Hippocampal formation (tissue), 2 donors: ENCODE measurements around the gene MAP1S.
A peak's percentile ranks its signal among the peaks of the same experiment; 100 is the strongest.
"Not testable (repeated sequence)": the region's sequence is repeated elsewhere in the genome, so short reads cannot be mapped to it uniquely, and the experiment has no call there.

ENCODE experiments used
- DNase-seq, 2 donors: peaks; one replicate each; lab custom pipeline; 2025; lab: John Stamatoyannopoulos, UW

The MAP1S gene

DNA sequence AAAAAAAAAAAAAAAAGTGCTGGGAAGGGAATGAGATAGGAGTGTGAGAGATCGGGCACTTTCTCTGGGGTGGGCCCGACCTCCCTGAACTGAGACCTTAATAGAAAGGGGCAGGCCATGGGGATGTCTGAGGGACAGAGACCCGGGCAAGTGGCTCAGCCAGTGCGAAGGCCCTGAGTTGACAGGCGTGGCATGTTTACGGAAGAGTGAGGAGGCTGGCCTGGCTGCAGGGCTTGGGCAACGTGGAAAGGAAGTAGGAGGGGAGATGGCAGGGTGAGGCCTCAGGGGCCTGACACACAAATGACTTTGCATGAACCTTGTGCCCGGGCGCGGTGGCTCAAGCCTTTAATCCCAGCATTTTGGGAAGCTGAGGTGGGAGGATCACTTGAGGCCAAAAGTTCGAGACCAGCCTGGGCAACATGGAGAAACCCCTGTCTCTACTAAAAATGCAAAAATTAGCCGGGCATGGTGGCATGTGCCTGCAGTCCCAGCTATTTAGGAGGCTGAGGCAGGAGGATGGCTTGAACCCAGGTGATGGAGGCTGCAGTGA, 45.9 kb downstream of the MAP1S start:
- peak; percentile 15 to 32 for DNase-seq

DNA sequence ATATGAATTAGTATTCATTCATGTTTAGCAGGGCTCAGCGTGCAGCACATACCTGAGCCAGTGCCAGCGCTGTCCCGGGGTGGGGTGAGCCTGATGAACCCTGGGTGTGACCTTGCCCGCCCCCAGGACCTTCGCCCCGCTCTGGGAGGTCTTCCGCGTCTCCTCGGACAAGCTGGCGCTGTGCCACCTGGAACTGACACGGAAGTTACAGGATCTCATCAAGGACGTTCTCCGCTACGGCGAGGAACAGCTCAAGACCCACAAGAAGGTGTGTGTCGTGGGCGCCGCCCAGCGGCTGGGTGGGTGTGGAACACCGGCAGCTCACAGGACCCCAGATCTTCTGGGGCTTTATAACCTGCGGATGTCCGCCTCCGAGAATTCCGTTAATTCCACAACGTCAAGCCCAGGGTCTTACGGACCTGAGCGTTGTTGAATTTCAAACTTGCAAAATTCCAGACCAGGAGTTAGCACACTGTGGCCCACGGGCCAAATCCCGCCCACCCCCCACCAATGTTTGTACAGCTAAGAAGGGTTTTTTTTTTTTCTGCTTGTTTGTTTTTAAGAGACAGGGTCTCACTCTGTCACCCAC, 47.4 kb downstream of the MAP1S start:
- peak; percentile 10 to 63 for DNase-seq

GRCh38 chr19:17767559-17767958, 48.3 kb downstream of the MAP1S start:
- DNase-seq: no peak

DNA sequence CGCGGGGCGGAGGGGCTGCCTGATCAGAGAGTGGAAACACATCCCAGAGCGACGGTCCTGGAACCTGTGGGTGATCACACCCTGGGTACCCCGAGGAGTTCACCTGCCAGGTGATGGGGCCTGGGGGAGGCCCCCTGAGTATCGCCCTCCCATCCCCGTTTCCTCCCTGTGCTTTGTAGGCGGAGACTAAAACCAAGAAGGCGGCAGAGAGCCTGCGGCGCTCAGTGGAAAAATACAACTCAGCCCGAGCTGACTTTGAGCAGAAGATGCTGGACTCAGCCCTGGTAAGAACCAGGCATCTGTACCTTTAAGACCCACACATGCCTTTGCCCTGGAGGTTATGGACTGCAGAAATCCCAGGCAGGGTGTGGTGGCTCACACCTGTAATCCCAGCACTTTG, 51.3 kb downstream of the MAP1S start:
- no peak for DNase-seq

GRCh38 chr19:17772172-17772571, 52.9 kb downstream of the MAP1S start:
- DNase-seq: no peak

DNA sequence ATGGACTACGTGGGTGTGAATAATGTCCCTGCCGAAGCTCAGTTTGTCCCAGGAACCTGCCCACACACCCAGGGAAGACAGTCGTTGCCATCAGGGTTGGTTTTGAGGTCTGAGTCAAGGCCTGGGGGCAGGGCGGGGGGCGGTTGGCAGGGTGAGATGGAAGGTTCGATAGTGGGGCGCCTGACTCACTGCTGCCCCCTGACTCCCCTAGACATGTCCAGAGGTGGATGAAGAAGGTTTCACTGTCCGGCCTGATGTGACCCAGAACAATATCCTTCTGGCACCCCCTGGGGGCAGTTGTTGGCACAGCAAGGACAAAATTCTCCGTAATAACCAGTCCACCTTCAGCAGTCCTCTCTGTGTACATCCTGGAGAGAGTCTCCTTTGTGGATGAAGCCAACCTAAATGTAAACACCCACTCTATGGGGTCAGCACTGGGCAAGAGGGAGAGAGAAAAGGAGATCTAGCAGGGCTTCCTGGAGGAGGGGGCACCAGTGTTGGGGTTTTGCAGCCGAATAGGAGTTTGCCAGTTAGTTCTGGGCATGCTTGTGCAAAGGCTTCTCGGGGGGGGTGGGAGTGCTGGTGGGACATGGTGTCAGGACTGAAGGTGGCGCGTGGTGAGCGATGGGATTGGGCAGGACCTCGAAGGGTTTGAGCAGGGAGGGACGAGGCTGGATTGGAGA, 56.1 kb downstream of the MAP1S start:
- DNase-seq: no peak

- no peak for DNase-seq
These were observed 56.9 kb downstream of the MAP1S start for GRCh38 chr19:17775991-17776803.

- not testable (repeated sequence) for DNase-seq
These were observed 58.6 kb downstream of the MAP1S start for GRCh38 chr19:17777840-17778239.

GRCh38 chr19:17778251-17778967, 59.1 kb downstream of the MAP1S start:
- DNase-seq: peak in 1 of 2 donors; percentile 16

DNA sequence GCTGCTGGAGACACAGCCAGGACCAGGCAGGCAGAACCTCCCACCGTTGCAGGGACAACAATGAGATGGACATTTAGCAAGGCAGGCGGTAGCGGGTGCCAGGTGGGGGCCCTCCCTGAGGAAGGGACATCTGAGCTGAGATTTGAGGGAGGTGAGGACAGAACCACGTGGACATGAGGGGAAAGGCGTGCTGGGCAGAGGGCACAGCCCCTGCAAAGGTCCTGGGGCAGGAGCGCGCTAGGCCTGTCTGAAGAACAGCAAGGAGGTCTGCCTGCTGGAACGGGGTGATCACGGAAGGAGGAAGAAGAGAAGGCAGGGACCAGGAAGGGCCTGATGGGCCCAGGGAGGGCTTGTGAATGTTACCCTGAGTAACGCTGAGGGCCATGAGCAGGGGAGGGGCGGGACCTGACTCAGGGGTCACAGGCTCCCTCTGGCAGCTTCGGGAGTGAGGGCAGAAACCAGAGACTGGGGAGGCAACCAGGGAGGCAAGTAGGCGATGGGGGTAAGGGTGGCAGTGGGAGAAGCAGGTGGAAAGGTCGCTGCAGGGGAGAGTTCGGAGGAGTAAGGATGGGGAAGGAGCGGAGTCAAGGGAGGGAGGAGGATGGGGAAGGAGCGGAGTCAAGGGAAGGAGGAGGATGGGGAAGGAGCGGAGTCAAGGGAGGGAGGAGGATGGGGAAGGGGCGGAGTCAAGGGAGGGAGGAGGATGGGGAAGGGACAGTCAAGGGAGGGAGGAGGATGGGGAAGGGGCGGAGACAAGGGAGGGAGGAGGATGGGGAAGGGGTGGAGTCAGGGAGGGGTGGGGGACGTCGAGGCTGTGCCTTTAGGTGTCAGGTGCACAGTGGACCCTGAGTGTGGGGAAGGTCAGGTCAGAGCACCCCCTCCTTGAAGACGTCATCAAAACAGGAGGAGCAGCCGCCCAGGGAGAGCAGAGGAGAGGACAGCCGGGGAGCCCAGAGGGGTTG, 60.0 kb downstream of the MAP1S start:
- peak in 1 of 2 donors; percentile 44 for DNase-seq

DNA sequence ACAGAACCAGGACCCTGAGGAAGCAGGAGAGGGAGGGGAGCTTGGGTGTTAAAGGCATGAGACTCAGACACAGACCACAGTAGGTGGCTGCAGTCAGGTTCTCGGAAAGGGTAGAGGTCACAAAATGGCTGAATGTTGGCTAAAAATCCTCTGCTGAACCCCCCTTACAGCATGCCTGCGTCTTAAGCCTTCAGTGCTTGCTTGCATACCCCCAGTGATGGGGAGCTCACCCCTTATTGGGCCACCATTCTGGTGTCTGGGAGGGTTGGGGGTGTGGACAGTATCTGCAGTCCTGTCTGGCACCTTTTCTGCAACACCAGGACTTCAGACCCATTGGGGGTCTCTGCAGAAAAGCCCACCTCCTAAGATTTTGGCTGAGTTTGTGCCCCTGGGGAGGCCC, 61.5 kb downstream of the MAP1S start:
- DNase-seq: no peak

DNA sequence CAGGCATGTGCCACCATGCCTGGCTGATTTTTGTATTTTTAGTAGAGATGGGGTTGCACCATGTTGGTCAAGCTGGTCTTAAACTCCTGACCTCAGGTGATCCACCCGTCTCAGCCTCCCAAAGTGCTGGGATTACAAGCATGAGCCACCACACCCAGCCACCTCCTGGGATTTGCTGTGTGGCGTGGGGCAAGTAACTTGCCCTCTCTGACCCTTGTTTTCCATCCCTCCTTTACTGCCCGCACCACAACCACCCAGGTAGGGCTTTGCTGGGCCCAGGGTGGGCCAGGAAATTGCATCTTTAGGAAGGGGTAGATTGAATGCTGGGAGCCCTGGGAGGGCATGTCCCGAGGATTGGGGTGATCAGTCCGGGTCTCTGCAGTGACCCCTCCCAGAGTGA, 64.4 kb downstream of the MAP1S start:
- not testable (repeated sequence) for DNase-seq
